NCI-H446 treated with DMSO at 0.1 percent for 48 hours (cell line): Measurements from ENCODE around the gene RGL3.
"Not testable (repeated sequence)": the region's sequence is repeated elsewhere in the genome, so short reads cannot be mapped to it uniquely, and the experiment has no call there.

Experiments used
- DNase-seq: peaks from one replicate; lab custom pipeline; 2025; lab: John Stamatoyannopoulos, UW

RGL3 gene

GRCh38 chr19:11420429-11421370, 1.6 kb upstream of the RGL3 start:
- DNase-seq = no peak

GRCh38 chr19:11418094-11418548, 993 bp downstream of the RGL3 start:
- DNase-seq = no peak

GRCh38 chr19:11416346-11417052, 2.6 kb downstream of the RGL3 start:
- no peak for DNase-seq

GRCh38 chr19:11414544-11414943, 4.6 kb downstream of the RGL3 start:
- no peak for DNase-seq

- DNase-seq = no peak
Measured at GRCh38 chr19:11410682-11411081, 8.4 kb downstream of the RGL3 start.

GRCh38 chr19:11408591-11408990, 10.5 kb downstream of the RGL3 start:
- DNase-seq = no peak

- DNase-seq = not testable (repeated sequence)
Measured at GRCh38 chr19:11406703-11407236, 12.3 kb downstream of the RGL3 start.

- no peak for DNase-seq
Measured at GRCh38 chr19:11405846-11406643, 13.1 kb downstream of the RGL3 start.

GRCh38 chr19:11404588-11405222, 14.4 kb downstream of the RGL3 start:
- DNase-seq = no peak

GRCh38 chr19:11401808-11402543, 17.1 kb downstream of the RGL3 start:
- DNase-seq = no peak

- no peak for DNase-seq
Measured at GRCh38 chr19:11400798-11401197, 18.3 kb downstream of the RGL3 start.

- DNase-seq = no peak
Measured at GRCh38 chr19:11399667-11400066, 19.4 kb downstream of the RGL3 start.

- DNase-seq = no peak
Measured at GRCh38 chr19:11397089-11397610, 22.0 kb downstream of the RGL3 start.

GRCh38 chr19:11390933-11391680, 28.0 kb downstream of the RGL3 start:
- DNase-seq = no peak

GRCh38 chr19:11390359-11390758, 28.8 kb downstream of the RGL3 start:
- no peak for DNase-seq

- DNase-seq = no peak
Measured at GRCh38 chr19:11387162-11388034, 31.7 kb downstream of the RGL3 start.

- DNase-seq = no peak
Measured at GRCh38 chr19:11384778-11385129, 34.4 kb downstream of the RGL3 start.

GRCh38 chr19:11383706-11384048, 35.4 kb downstream of the RGL3 start:
- DNase-seq = no peak
